HG03103 (cell line): ENCODE data around the gene FAM234B.
"Not testable (repeated sequence)": the region's sequence is repeated elsewhere in the genome, so short reads cannot be mapped to it uniquely, and the experiment has no call there.

Experiments
- ATAC-seq: cut with Tn5 transposase; IDR thresholded peaks from one replicate; pipeline ENCODE4 v1.9.1; 2021; ENCODE audit warnings: low read depth; ENCODE audit not compliant: unreplicated experiment

FAM234B gene

GRCh38 chr12:13049816-13050215 lies 5.6 kb downstream of the FAM234B start:
- ATAC-seq = no peak

GRCh38 chr12:13052421-13052820 lies 8.2 kb downstream of the FAM234B start:
- ATAC-seq = no peak

- ATAC-seq = not testable (repeated sequence)
Measured at GRCh38 chr12:13053617-13054016, 9.4 kb downstream of the FAM234B start.

GRCh38 chr12:13060581-13060980 lies 16.4 kb downstream of the FAM234B start:
- ATAC-seq = no peak

GRCh38 chr12:13061377-13061776 lies 17.2 kb downstream of the FAM234B start:
- ATAC-seq = no peak

- no peak for ATAC-seq
Measured at GRCh38 chr12:13062669-13063068, 18.5 kb downstream of the FAM234B start.

- ATAC-seq = no peak
Measured at GRCh38 chr12:13066014-13066413, 21.8 kb downstream of the FAM234B start.

- no peak for ATAC-seq
Measured at GRCh38 chr12:13066459-13066858, 22.3 kb downstream of the FAM234B start.

- no peak for ATAC-seq
Measured at GRCh38 chr12:13067322-13067721, 23.1 kb downstream of the FAM234B start.

- ATAC-seq = no peak
Measured at GRCh38 chr12:13069380-13069779, 25.2 kb downstream of the FAM234B start.

- no peak for ATAC-seq
Measured at GRCh38 chr12:13071305-13072280, 27.4 kb downstream of the FAM234B start.

GRCh38 chr12:13073173-13073572 lies 29.0 kb downstream of the FAM234B start:
- no peak for ATAC-seq

- ATAC-seq = no peak
Measured at GRCh38 chr12:13074396-13075117, 30.4 kb downstream of the FAM234B start.

- ATAC-seq = no peak
Measured at GRCh38 chr12:13075118-13075480, 30.9 kb downstream of the FAM234B start.

GRCh38 chr12:13075786-13076570 lies 31.8 kb downstream of the FAM234B start:
- no peak for ATAC-seq

GRCh38 chr12:13079440-13079906 lies 35.3 kb downstream of the FAM234B start:
- no peak for ATAC-seq

GRCh38 chr12:13080266-13080665 lies 36.1 kb downstream of the FAM234B start:
- no peak for ATAC-seq

GRCh38 chr12:13082861-13083260 lies 38.7 kb downstream of the FAM234B start:
- ATAC-seq = no peak

- ATAC-seq = not testable (repeated sequence)
Measured at GRCh38 chr12:13083638-13084037, 39.5 kb downstream of the FAM234B start.

- ATAC-seq = no peak
Measured at GRCh38 chr12:13084898-13085640, 40.9 kb downstream of the FAM234B start.
